B cell (primary cell): ENCODE measurements around the gene KLK10.

Source experiments
- CTCF ChIP-seq: fragments of 200-600 bp; IDR thresholded peaks from one replicate; pipeline ENCODE4 v1.8.0; 2022; ENCODE audit warnings: antibody characterized with exemption, mild to moderate bottlenecking
- EZH2 ChIP-seq: IDR thresholded peaks from 2 replicates; pipeline ENCODE4 v1.6.1; 2012; ENCODE audit warnings: borderline replicate concordance, low read depth, mild to moderate bottlenecking, moderate library complexity, low read length; ENCODE audit not compliant: insufficient read depth, poor library complexity, severe bottlenecking

- TF ChIP-seq CTCF (no peak), EZH2 (no peak)
Measured at GRCh38 chr19:51000426-51000825, 19.1 kb downstream of the KLK10 start.
